ENCODE data around the gene FCHSD2. TPM values are rescaled to one million over a fixed set of nuclear protein-coding genes. Genes with fewer than 3 reads are reported as not detected.

FCHSD2 gene
- total and polyA plus RNA-seq, 7 donors, result 5.7 to 18.5 (median 9.7) TPM

DNA sequence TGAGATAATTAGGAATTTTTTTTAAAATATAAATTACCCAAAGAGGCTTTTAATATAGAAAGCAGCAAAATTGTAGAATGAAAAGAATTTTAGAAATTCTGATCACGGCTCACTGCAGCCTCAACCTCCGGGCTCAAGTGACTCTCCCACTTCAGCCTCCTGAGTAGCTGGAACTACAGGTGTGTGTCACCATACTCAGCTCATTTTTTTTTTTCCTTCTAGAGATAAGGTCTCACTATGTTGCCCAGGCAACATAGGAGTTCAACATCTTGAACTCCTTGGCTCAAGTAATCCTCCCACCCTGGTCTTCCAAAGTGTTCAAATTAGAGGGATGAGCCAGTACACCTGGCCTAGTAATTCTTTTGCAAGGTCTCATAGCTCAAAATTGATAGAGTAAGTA lies 251.2 kb downstream of the FCHSD2 start:
- no peaks in the 10 kb centered on the region for H3K4me1 ChIP-seq
- H3K36me3 ChIP-seq (ENCODE audit: insufficient read depth in 1 of 2, low read depth in 1 of 2), result peaks cover 6 to 41% of the 10 kb centered on the region in 2 donors
- H3K27me3 ChIP-seq (ENCODE audit: insufficient read depth in 3 of 3, low read length in 2 of 3), result no peaks in the 10 kb centered on the region
- H3K9me3 ChIP-seq, result no peaks in the 10 kb centered on the region
- H3K27ac ChIP-seq, result no peak overlapping the region
- no peak overlapping the region for H3K4me3 ChIP-seq
- DNase-seq (no peak), ATAC-seq (no peak)
- TF ChIP-seq, protein P1, sequence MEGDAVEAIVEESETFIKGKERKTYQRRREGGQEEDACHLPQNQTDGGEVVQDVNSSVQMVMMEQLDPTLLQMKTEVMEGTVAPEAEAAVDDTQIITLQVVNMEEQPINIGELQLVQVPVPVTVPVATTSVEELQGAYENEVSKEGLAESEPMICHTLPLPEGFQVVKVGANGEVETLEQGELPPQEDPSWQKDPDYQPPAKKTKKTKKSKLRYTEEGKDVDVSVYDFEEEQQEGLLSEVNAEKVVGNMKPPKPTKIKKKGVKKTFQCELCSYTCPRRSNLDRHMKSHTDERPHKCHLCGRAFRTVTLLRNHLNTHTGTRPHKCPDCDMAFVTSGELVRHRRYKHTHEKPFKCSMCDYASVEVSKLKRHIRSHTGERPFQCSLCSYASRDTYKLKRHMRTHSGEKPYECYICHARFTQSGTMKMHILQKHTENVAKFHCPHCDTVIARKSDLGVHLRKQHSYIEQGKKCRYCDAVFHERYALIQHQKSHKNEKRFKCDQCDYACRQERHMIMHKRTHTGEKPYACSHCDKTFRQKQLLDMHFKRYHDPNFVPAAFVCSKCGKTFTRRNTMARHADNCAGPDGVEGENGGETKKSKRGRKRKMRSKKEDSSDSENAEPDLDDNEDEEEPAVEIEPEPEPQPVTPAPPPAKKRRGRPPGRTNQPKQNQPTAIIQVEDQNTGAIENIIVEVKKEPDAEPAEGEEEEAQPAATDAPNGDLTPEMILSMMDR (IDR thresholded peaks at IDR 0.05), result no peak
- intact Hi-C loops (cut with DNase I), result no loop called here
- 97 to 98% (median 97%) methylated on average over 2 of the region's 2 CpGs for WGBS, 3 donors

DNA sequence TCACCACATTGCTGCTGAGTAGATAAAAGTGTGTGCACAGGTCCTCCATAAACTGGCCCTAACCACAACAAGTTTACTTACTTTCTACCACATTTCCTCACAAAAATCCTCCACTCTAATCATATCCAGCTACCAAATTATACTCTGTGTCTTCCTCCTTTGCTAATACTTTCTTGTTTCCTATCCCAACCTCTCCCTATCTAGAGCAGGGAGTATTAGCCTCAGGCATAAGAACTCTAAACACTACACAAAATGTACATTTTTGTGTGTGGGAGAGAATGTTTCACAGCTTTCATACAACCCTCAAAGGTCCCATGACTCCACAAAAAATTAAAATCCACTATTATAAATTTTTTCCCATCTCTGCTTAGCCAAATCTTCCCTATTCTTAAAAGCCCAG lies 255.5 kb downstream of the FCHSD2 start:
- DNase-seq, result no peak
- TF ChIP-seq, protein P1 (IDR thresholded peaks at IDR 0.05), result no peak
- intact Hi-C loops (cut with DNase I), result no loop called here

DNA sequence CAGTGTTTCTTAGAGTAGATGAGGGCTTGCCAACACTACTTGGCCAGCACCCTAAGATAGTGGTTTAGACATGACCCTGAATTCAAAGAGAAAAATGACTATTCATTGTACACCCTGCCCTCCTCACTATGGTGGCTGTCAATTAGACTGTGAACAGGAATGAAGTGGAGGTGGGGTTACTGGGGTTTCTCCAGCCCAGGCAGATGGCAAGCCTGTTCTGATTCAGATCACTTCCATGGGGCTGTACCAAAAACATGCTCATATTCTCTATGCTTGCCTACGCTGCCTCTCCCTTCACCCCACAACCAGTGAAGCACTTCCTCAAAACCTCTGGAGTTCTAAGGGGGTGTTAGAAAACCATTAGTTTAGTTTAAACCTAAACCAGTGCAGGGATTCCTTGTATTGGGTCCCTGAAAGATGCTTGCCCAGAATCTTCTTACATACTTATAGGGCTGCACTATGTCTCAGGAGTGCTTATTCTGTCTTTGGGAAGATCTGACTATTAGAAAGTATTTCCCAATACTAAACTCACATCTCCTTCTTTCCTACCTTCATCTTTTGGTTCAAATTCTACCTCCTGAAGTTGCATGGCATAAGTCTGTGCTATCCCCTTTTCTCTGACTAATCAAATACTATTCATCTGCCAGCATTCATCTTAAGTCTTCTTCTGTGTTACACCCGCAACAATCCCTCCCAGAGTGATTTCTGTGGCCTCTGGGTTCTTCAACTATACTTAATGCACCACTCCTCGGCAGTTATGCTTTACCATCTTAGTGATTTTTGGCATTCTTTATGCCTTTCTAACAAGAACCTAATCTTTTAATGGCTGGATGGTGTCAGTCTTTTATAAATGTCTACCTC lies 256.1 kb downstream of the FCHSD2 start:
- H3K36me3 ChIP-seq (ENCODE audit: insufficient read depth in 1 of 2, low read depth in 1 of 2), result peaks cover 6 to 53% of the 10 kb centered on the region in 2 donors
- H3K27ac ChIP-seq, result no peak overlapping the region
- TF ChIP-seq, protein P1 (IDR thresholded peaks at IDR 0.05), result no peak
- H3K27me3 ChIP-seq (ENCODE audit: insufficient read depth in 3 of 3, low read length in 2 of 3), result no peaks in the 10 kb centered on the region
- no peaks in the 10 kb centered on the region for H3K9me3 ChIP-seq
- no peaks in the 10 kb centered on the region for H3K4me1 ChIP-seq
- ATAC-seq, result no peak
- no peak for DNase-seq
- no peak overlapping the region for H3K4me3 ChIP-seq
- 96 to 97% (median 96%) methylated on average over 3 of the region's 3 CpGs for WGBS, 3 donors
- intact Hi-C loops (cut with DNase I), result no loop called here

More for the DNA sequence above, 255.5 kb downstream of the FCHSD2 start:
- H3K36me3 ChIP-seq (ENCODE audit: insufficient read depth in 1 of 2, low read depth in 1 of 2), result peaks cover 6 to 53% of the 10 kb centered on the region in 2 donors
- H3K4me3 ChIP-seq, result no peak overlapping the region
- H3K4me1 ChIP-seq, result no peaks in the 10 kb centered on the region
- H3K9me3 ChIP-seq, result no peaks in the 10 kb centered on the region
- no peak overlapping the region for H3K27ac ChIP-seq
- no peaks in the 10 kb centered on the region for H3K27me3 ChIP-seq (ENCODE audit: insufficient read depth in 3 of 3, low read length in 2 of 3)
- ATAC-seq, result no peak

DNA sequence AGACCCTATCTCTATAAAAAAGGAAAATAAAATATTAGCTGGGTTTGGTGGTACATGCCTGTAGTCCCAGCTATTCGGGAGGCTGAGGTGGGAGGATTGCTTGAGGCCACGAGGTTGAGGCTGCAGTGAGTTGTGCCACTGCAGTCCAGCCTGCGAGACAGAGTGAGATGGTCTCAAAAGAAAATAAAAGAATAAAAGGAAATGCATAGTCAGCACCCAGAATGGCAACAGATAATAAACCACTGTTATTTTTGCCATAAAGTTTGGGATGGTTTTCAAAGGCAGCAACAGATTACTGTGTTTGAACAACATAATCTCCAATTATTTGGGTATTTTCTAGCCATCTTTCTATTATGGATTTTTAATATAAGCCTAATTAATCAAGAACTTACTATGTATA lies 266.0 kb downstream of the FCHSD2 start:
- ATAC-seq (no peak), DNase-seq (no peak)
- no peaks in the 10 kb centered on the region for H3K9me3 ChIP-seq
- no peak overlapping the region for H3K4me3 ChIP-seq
- no peak overlapping the region for H3K27ac ChIP-seq
- TF ChIP-seq, protein P1 (IDR thresholded peaks at IDR 0.05), result no peak
- 96 to 100% (median 99%) methylated on average over 3 of the region's 3 CpGs for WGBS, 3 donors
- H3K36me3 ChIP-seq (ENCODE audit: insufficient read depth in 1 of 2, low read depth in 1 of 2), result no peaks in the 10 kb centered on the region
- no peaks in the 10 kb centered on the region for H3K27me3 ChIP-seq (ENCODE audit: insufficient read depth in 3 of 3, low read length in 2 of 3)
- intact Hi-C loops (cut with DNase I), result no loop called here
- no peaks in the 10 kb centered on the region for H3K4me1 ChIP-seq
